Measurements from ENCODE around the gene GALNT10. TPM values are rescaled to one million over a fixed set of nuclear protein-coding genes. Genes with fewer than 3 reads are reported as not detected.

The GALNT10 gene
- polyA plus RNA-seq, 1 experiment = 93.1 TPM

DNA sequence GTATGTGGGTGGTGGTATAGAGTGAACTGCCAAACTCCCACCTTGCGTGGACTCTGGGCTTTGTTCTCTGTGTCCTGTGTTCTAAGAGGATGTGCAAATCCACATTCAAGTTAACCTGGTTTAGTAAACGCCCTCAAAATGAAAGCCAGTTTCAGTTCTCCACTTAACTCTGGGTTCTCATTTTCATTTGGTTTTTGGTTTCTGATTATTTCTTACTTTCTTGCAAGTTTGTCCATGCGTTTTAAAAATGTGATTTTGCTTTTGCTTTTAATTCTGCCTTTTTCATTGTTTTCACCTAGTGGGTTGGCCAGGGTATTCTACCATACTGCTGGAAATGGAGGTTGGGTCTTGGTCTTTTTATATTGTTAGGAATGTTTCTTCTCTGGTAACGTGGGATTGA lies 38.2 kb downstream of the GALNT10 start:
- H3K27me3 ChIP-seq (ENCODE audit: control insufficient read depth, insufficient read depth, low read length) = no peaks in the 10 kb centered on the region
- TF ChIP-seq, protein P1, sequence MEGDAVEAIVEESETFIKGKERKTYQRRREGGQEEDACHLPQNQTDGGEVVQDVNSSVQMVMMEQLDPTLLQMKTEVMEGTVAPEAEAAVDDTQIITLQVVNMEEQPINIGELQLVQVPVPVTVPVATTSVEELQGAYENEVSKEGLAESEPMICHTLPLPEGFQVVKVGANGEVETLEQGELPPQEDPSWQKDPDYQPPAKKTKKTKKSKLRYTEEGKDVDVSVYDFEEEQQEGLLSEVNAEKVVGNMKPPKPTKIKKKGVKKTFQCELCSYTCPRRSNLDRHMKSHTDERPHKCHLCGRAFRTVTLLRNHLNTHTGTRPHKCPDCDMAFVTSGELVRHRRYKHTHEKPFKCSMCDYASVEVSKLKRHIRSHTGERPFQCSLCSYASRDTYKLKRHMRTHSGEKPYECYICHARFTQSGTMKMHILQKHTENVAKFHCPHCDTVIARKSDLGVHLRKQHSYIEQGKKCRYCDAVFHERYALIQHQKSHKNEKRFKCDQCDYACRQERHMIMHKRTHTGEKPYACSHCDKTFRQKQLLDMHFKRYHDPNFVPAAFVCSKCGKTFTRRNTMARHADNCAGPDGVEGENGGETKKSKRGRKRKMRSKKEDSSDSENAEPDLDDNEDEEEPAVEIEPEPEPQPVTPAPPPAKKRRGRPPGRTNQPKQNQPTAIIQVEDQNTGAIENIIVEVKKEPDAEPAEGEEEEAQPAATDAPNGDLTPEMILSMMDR (IDR thresholded peaks at IDR 0.05; ENCODE audit: low read depth, low read length) = no peak
- no peaks in the 10 kb centered on the region; the same call in 1 of the 2 replicates for H3K9me3 ChIP-seq (ENCODE audit: control insufficient read depth, insufficient read depth, low read length)
- DNase-seq (ENCODE audit: low read depth, low spot score) = no peak
- H3K27ac ChIP-seq (ENCODE audit: low read depth, low read length) = no peak overlapping the region
- CTCF ChIA-PET = no interaction called here
- POLR2A ChIA-PET = no interaction called here
- no peak overlapping the region for H3K4me3 ChIP-seq (ENCODE audit: low read depth, low read length)

DNA sequence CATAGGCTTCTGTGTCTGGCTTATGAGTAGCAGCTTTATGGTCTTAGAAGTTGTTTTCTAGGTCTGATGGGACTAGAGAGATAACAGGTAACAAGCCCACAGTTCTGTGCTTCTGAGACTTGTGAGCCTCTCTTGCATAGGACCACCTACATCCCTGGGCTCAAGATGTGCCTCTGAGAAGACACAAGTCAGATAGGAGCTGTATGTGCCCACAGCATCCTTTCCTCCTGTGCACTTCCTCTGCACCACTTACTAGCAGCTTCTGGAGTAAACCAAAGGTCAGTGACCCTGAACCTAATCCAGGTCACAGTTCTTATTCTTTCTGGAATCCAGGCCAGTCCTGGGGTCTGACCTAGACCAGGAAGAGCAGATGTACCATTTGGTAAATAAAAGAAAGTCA lies 40.0 kb downstream of the GALNT10 start:
- no peak for DNase-seq (ENCODE audit: low read depth, low spot score)
- Histone ChIP-seq H3K27me3 (ENCODE audit: control insufficient read depth, insufficient read depth, low read length) (no peaks in the 10 kb centered on the region), H3K9me3 (ENCODE audit: control insufficient read depth, insufficient read depth, low read length) (no peaks in the 10 kb centered on the region), H3K4me3 (ENCODE audit: low read depth, low read length) (no peak overlapping the region), H3K27ac (ENCODE audit: low read depth, low read length) (no peak overlapping the region)
- TF ChIP-seq, protein P1 (IDR thresholded peaks at IDR 0.05; ENCODE audit: low read depth, low read length) = no peak
- ChIA-PET POLR2A (interaction anchor here (0.6 kb wide), 1 partner anchor 139 kb away, joined by 3 read pairs; no protein-coding TSS in a partner anchor), CTCF (no interaction called here)

DNA sequence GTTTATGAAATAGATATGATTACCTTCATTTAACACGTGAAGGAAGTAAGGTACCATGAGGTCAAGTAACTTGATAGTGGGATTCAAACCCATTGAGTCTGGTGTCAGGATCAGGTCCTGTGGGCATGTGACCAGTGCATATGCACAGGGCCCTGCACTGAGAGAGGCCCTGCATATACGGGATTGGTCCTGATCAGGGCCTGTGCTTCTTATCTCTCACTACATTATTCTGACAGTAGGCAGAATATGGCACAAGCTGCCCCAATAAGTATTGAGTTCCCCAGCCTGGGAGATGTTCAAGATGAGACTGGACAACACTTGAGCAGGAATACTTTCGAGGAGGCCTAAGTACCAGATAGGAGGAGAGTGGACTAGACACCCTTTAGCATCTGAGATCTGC lies 44.0 kb downstream of the GALNT10 start:
- CTCF ChIA-PET = no interaction called here
- Histone ChIP-seq H3K9me3 (ENCODE audit: control insufficient read depth, insufficient read depth, low read length) (no peaks in the 10 kb centered on the region), H3K27ac (ENCODE audit: low read depth, low read length) (no peak overlapping the region), H3K4me3 (ENCODE audit: low read depth, low read length) (no peak overlapping the region), H3K27me3 (ENCODE audit: control insufficient read depth, insufficient read depth, low read length) (no peaks in the 10 kb centered on the region)
- no peak for DNase-seq (ENCODE audit: low read depth, low spot score)
- TF ChIP-seq, protein P1 (IDR thresholded peaks at IDR 0.05; ENCODE audit: low read depth, low read length) = no peak
- POLR2A ChIA-PET = no interaction called here

DNA sequence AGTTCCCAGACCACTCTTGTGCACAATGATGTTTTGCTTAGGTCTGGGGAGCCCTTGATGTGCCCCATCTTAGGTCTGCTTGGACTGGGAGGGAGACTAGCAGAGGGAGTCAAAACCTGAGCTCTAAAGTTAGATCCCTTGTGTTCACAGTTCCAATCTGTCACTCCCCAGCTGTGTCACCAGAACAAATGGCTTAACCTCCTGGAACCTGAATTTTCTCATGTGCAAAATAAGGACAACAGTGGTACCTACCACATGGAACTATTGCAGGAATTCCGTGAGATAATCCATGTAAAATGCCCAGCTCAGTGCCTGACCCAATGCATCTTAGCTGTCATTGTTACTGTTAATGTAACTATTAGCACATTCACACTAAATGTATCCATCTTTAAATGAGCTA lies 45.5 kb downstream of the GALNT10 start:
- Histone ChIP-seq H3K27ac (ENCODE audit: low read depth, low read length) (no peak overlapping the region), H3K27me3 (ENCODE audit: control insufficient read depth, insufficient read depth, low read length) (no peaks in the 10 kb centered on the region), H3K4me3 (ENCODE audit: low read depth, low read length) (no peak overlapping the region), H3K9me3 (ENCODE audit: control insufficient read depth, insufficient read depth, low read length) (no peaks in the 10 kb centered on the region)
- POLR2A ChIA-PET = no interaction called here
- CTCF ChIA-PET = interaction anchor here (1.3 to 1.5 kb wide), 3 partner anchors 39 to 171 kb away, joined by 3 to 5 read pairs (median 3); no protein-coding TSS in a partner anchor
- DNase-seq (ENCODE audit: low read depth, low spot score) = no peak
- TF ChIP-seq, protein P1 (IDR thresholded peaks at IDR 0.05; ENCODE audit: low read depth, low read length) = no peak

DNA sequence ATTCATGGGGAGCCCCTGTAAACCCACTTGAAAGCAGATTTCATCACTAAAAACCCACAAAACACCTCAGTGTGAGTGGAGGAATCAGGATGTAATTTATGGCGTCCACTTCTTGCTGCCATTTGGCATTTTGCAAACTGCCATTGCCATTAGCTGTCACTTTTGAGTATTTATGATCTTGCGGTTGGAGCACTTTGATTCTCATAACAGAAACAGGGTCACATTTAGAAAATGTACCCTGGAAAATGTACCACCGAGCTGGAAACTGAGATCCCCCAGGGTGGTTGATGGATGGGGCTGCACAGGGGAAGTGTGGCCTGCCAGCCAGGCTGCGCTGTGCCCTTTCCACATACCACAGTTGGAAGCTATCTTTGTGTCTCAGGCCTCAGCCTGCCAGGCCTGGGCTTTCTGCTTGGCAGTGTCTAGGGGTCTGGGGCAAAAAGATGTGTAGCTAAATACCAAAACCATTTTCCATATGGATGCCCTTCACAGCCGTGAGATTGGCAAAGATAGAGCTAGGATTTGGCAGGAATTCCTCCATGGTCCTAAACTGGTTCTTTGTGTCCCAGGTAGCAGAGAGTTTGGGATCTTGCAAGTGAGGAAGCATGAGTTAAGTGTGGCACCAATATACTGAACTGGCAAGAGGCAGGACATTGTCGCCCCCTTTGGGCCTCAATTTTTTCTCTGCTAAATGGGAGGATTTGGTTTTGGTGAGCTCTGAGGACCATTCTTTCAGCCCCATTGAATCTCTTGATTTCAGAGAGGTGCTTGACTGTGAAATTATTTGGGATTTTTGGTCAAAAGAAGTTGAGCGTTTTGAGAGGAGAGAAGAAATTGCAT lies 46.2 kb downstream of the GALNT10 start:
- Histone ChIP-seq H3K27me3 (ENCODE audit: control insufficient read depth, insufficient read depth, low read length) (no peaks in the 10 kb centered on the region), H3K27ac (ENCODE audit: low read depth, low read length) (no peak overlapping the region), H3K4me3 (ENCODE audit: low read depth, low read length) (no peak overlapping the region), H3K9me3 (ENCODE audit: control insufficient read depth, insufficient read depth, low read length) (no peaks in the 10 kb centered on the region)
- TF ChIP-seq, protein P1 (IDR thresholded peaks at IDR 0.05; ENCODE audit: low read depth, low read length) = no peak
- no peak for DNase-seq (ENCODE audit: low read depth, low spot score)
- ChIA-PET POLR2A (no interaction called here), CTCF (interaction anchor here (1.3 to 1.5 kb wide), 3 partner anchors 40 to 170 kb away, joined by 3 to 5 read pairs (median 3); no protein-coding TSS in a partner anchor)
